Measurements from ENCODE around the gene ZNF142. TPM values are rescaled to one million over a fixed set of nuclear protein-coding genes. Genes with fewer than 3 reads are reported as not detected.
A peak's percentile ranks its signal among the peaks of the same experiment; 100 is the strongest.

ZNF142 gene
- total RNA-seq, 1 donor from 2014 or later: 35.5 TPM

DNA sequence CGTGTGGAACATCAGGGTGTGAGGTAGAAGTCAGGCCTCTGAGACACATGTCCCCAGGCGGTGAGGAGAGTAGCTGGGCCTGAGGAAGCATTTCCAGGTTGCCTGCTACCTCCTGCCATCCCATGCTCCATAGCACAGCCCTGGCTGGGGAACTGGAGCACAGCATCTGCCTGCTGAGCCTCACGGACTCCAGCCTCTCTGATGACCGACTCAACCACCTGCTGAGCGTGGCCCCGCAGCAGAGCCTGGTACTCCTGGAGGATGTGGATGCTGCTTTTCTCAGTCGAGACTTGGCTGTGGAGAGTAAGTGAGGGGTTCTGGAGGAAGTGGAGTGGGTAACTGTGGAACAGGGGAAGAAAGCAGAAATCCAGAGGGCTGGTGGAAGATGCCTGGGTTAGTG, 3.0 kb upstream of the ZNF142 start:
- Mint-ChIP-seq H3K36me3 (ENCODE audit: unreplicated experiment) (peaks cover 33% of the 10 kb centered on the region), H3K27ac (ENCODE audit: unreplicated experiment) (no peak overlapping the region), H3K4me1 (ENCODE audit: unreplicated experiment) (peaks cover 24% of the 10 kb centered on the region), H3K9me3 (ENCODE audit: unreplicated experiment) (no peaks in the 10 kb centered on the region), H3K4me3 (ENCODE audit: unreplicated experiment) (no peak overlapping the region), H3K27me3 (ENCODE audit: unreplicated experiment) (no peaks in the 10 kb centered on the region)
- TF ChIP-seq, protein P1, sequence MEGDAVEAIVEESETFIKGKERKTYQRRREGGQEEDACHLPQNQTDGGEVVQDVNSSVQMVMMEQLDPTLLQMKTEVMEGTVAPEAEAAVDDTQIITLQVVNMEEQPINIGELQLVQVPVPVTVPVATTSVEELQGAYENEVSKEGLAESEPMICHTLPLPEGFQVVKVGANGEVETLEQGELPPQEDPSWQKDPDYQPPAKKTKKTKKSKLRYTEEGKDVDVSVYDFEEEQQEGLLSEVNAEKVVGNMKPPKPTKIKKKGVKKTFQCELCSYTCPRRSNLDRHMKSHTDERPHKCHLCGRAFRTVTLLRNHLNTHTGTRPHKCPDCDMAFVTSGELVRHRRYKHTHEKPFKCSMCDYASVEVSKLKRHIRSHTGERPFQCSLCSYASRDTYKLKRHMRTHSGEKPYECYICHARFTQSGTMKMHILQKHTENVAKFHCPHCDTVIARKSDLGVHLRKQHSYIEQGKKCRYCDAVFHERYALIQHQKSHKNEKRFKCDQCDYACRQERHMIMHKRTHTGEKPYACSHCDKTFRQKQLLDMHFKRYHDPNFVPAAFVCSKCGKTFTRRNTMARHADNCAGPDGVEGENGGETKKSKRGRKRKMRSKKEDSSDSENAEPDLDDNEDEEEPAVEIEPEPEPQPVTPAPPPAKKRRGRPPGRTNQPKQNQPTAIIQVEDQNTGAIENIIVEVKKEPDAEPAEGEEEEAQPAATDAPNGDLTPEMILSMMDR (IDR thresholded peaks at IDR 0.05): no peak
- no peak for DNase-seq (ENCODE audit: extremely low spot score, unreplicated experiment)

- H3K36me3 Mint-ChIP-seq (ENCODE audit: unreplicated experiment): peaks cover 32% of the 10 kb centered on the region
- no peaks in the 10 kb centered on the region for H3K27me3 Mint-ChIP-seq (ENCODE audit: unreplicated experiment)
- H3K4me1 Mint-ChIP-seq (ENCODE audit: unreplicated experiment): peaks cover 24% of the 10 kb centered on the region
- peak overlapping the region; percentile 83 for H3K27ac Mint-ChIP-seq (ENCODE audit: unreplicated experiment)
- TF ChIP-seq, protein P1 (IDR thresholded peaks at IDR 0.05): no peak
- H3K9me3 Mint-ChIP-seq (ENCODE audit: unreplicated experiment): no peaks in the 10 kb centered on the region
- DNase-seq (ENCODE audit: extremely low spot score, unreplicated experiment): no peak
- peak overlapping the region; percentile 98 for H3K4me3 Mint-ChIP-seq (ENCODE audit: unreplicated experiment)
Measured at GRCh38 chr2:218659988-218660358, 550 bp upstream of the ZNF142 start.

DNA sequence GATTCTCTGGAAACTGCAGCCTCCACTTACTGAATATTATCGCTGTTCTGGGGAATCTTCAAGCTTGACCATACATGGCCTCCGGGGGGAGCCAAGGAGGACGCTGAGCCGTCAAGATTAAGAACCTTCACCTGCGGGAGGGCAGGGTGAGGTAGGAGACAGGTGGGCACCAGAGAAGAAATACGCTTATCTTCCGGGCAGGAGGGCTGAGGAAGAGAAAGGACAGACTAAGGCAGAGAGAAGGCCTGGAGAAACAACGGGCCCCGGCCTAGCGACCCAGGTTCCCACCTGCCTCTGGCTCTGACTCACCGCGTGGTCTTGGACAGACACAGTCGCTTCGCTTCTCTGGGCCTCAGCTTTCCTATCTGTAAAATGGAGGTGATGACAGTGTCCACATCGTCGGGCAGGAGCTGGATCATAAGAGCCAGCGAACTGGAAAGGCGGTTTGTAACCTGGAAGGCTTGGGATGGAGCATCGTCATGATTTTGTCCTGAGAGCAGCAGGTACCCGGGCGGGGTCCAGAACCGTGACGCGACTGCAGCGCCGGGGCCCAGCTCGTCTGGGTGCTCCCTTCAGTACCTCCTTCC, 659 bp downstream of the ZNF142 start:
- peaks cover 24% of the 10 kb centered on the region for H3K36me3 Mint-ChIP-seq (ENCODE audit: unreplicated experiment)

GRCh38 chr2:218655751-218656150, 3.7 kb downstream of the ZNF142 start:
- peaks cover 24% of the 10 kb centered on the region for H3K4me1 Mint-ChIP-seq (ENCODE audit: unreplicated experiment)
- TF ChIP-seq, protein P1 (IDR thresholded peaks at IDR 0.05): no peak
- H3K4me3 Mint-ChIP-seq (ENCODE audit: unreplicated experiment): no peak overlapping the region
- DNase-seq (ENCODE audit: extremely low spot score, unreplicated experiment): no peak
- no peaks in the 10 kb centered on the region for H3K27me3 Mint-ChIP-seq (ENCODE audit: unreplicated experiment)
- H3K36me3 Mint-ChIP-seq (ENCODE audit: unreplicated experiment): peaks cover 19% of the 10 kb centered on the region
- no peaks in the 10 kb centered on the region for H3K9me3 Mint-ChIP-seq (ENCODE audit: unreplicated experiment)
- H3K27ac Mint-ChIP-seq (ENCODE audit: unreplicated experiment): no peak overlapping the region

More for the DNA sequence above, 659 bp downstream of the ZNF142 start:
- Mint-ChIP-seq H3K4me1 (ENCODE audit: unreplicated experiment) (peaks cover 24% of the 10 kb centered on the region), H3K27ac (ENCODE audit: unreplicated experiment) (peak overlapping the region; percentile 83), H3K27me3 (ENCODE audit: unreplicated experiment) (no peaks in the 10 kb centered on the region), H3K9me3 (ENCODE audit: unreplicated experiment) (no peaks in the 10 kb centered on the region), H3K4me3 (ENCODE audit: unreplicated experiment) (peak overlapping the region; percentile 98)
- TF ChIP-seq, protein P1 (IDR thresholded peaks at IDR 0.05): peak; percentile 53
- DNase-seq (ENCODE audit: extremely low spot score, unreplicated experiment): no peak

DNA sequence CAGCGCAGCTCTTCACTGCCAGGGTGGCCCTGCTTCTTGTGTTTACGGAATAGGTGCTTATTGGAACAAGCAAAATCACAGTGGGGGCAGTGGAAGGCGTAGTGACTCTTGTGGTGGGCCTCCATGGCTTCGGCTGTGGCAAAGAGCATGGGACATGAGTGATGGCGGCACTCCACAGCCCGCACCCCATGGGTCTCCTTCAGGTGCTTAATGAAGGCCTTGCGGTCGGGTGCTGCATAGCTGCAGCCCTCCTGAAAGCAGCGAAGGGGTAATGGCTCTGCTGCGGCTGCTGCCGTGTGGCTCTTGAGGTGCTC, 10.7 kb downstream of the ZNF142 start:
- Mint-ChIP-seq H3K4me1 (ENCODE audit: unreplicated experiment) (no peaks in the 10 kb centered on the region), H3K9me3 (ENCODE audit: unreplicated experiment) (no peaks in the 10 kb centered on the region), H3K27me3 (ENCODE audit: unreplicated experiment) (no peaks in the 10 kb centered on the region), H3K36me3 (ENCODE audit: unreplicated experiment) (peaks cover 36% of the 10 kb centered on the region), H3K27ac (ENCODE audit: unreplicated experiment) (no peak overlapping the region), H3K4me3 (ENCODE audit: unreplicated experiment) (no peak overlapping the region)
- DNase-seq (ENCODE audit: extremely low spot score, unreplicated experiment): no peak
- TF ChIP-seq, protein P1 (IDR thresholded peaks at IDR 0.05): no peak

Data from osteocyte (in vitro differentiated cells).